GM13977 (cell line): ENCODE data around the gene HOXA6.
A peak's percentile ranks its signal among the peaks of the same experiment; 100 is the strongest.

Source experiments
- DNase-seq: peaks from one replicate; pipeline ENCODE4 v3.0.0; 2012; ENCODE audit warnings: low spot score
- CTCF ChIP-seq: IDR thresholded peaks from 2 replicates; pipeline ENCODE4 v1.5.1; 2012; ENCODE audit warnings: mild to moderate bottlenecking, control low read depth; ENCODE audit not compliant: insufficient read depth; ENCODE audit errors: extremely low read depth, missing control alignments
- in situ Hi-C: fragments of 300-500 bp; cut with MboI; formaldehyde crosslinking; loops from one replicate; pipeline ENCODE4 v1.12.0; 2022; ENCODE audit warnings: low sequenced_read_pairs, low pct_unique_long_range_greater_than_20kb, mixed read lengths, inconsistent platforms; ENCODE audit not compliant: unreplicated experiment

HOXA6 gene

GRCh38 chr7:27179503-27180430 is 32.2 kb upstream of the HOXA6 start:
- DNase-seq, result peak; percentile 82
- TF ChIP-seq CTCF, result peak; percentile 71
- in situ Hi-C loops, result no loop called here

- TF ChIP-seq CTCF, result no peak
- in situ Hi-C loops, result no loop called here
- DNase-seq, result no peak
Observed at GRCh38 chr7:27179030-27179429, 31.5 kb upstream of the HOXA6 start.

GRCh38 chr7:27178366-27178765 is 30.8 kb upstream of the HOXA6 start:
- TF ChIP-seq CTCF, result no peak
- in situ Hi-C loops, result no loop called here
- DNase-seq, result no peak

- DNase-seq, result no peak
- TF ChIP-seq CTCF, result no peak
- in situ Hi-C loops, result no loop called here
Observed at GRCh38 chr7:27177795-27178320, 30.3 kb upstream of the HOXA6 start.

GRCh38 chr7:27176962-27177794 is 29.6 kb upstream of the HOXA6 start:
- in situ Hi-C loops, result no loop called here
- TF ChIP-seq CTCF, result no peak
- DNase-seq, result no peak

- in situ Hi-C loops, result no loop called here
- TF ChIP-seq CTCF, result no peak
- DNase-seq, result no peak
Observed at GRCh38 chr7:27176524-27176845, 28.9 kb upstream of the HOXA6 start.
